ENCODE data around the gene HAS3.

DNA sequence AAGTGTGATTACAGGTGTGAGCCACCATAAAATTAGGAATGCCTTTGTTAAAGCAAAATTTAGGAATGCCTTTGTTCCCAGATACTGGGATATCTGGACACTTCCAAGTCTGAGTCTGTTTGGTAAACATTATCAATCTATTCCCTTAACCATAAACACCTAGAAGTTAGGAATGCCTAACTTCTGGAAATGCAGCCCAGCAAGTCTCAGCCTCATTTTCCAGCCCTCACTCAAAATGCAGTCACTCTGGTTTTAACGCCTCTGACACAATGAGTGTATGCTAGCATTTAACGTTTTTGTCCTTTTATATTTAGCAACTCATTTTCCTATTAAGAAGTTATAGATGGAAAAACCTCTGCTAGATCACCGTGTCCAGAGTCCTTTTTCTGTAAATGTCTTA is 34.4 kb upstream of the HAS3 start:
- TF ChIP-seq, protein P1, sequence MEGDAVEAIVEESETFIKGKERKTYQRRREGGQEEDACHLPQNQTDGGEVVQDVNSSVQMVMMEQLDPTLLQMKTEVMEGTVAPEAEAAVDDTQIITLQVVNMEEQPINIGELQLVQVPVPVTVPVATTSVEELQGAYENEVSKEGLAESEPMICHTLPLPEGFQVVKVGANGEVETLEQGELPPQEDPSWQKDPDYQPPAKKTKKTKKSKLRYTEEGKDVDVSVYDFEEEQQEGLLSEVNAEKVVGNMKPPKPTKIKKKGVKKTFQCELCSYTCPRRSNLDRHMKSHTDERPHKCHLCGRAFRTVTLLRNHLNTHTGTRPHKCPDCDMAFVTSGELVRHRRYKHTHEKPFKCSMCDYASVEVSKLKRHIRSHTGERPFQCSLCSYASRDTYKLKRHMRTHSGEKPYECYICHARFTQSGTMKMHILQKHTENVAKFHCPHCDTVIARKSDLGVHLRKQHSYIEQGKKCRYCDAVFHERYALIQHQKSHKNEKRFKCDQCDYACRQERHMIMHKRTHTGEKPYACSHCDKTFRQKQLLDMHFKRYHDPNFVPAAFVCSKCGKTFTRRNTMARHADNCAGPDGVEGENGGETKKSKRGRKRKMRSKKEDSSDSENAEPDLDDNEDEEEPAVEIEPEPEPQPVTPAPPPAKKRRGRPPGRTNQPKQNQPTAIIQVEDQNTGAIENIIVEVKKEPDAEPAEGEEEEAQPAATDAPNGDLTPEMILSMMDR (conservative IDR thresholded peaks at IDR 0.05; ENCODE audit: low read length): no peak
- TF ChIP-seq EZH2phosphoT487 (IDR thresholded peaks at IDR 0.05; ENCODE audit: borderline replicate concordance): no peak
